GM19455 (cell line): ENCODE measurements around the gene OXNAD1.

ENCODE experiments used
- ATAC-seq: cut with Tn5 transposase; IDR thresholded peaks from one replicate; pipeline ENCODE4 v1.9.1; 2021; ENCODE audit not compliant: unreplicated experiment

The OXNAD1 gene

GRCh38 chr3:16277471-16277870 lies 12.5 kb downstream of the OXNAD1 start:
- no peak for ATAC-seq

GRCh38 chr3:16279010-16279801 lies 14.2 kb downstream of the OXNAD1 start:
- ATAC-seq, result no peak

- ATAC-seq, result no peak
Observed at GRCh38 chr3:16280671-16281070, 15.7 kb downstream of the OXNAD1 start.

- ATAC-seq, result no peak
Observed at GRCh38 chr3:16284633-16285032, 19.6 kb downstream of the OXNAD1 start.

- peak; percentile 45 for ATAC-seq
Observed at GRCh38 chr3:16286161-16286560, 21.1 kb downstream of the OXNAD1 start.

GRCh38 chr3:16286751-16287543 lies 21.9 kb downstream of the OXNAD1 start:
- ATAC-seq, result no peak

GRCh38 chr3:16288664-16289063 lies 23.7 kb downstream of the OXNAD1 start:
- ATAC-seq, result no peak

- no peak for ATAC-seq
Observed at GRCh38 chr3:16289144-16289889, 24.3 kb downstream of the OXNAD1 start.

- no peak for ATAC-seq
Observed at GRCh38 chr3:16290007-16290826, 25.2 kb downstream of the OXNAD1 start.

- ATAC-seq, result peak; percentile 56
Observed at GRCh38 chr3:16290827-16291196, 25.8 kb downstream of the OXNAD1 start.

GRCh38 chr3:16294844-16295243 lies 29.8 kb downstream of the OXNAD1 start:
- no peak for ATAC-seq

- ATAC-seq, result no peak
Observed at GRCh38 chr3:16295298-16295890, 30.4 kb downstream of the OXNAD1 start.

- ATAC-seq, result no peak
Observed at GRCh38 chr3:16297997-16298885, 33.2 kb downstream of the OXNAD1 start.

- no peak for ATAC-seq
Observed at GRCh38 chr3:16298891-16299290, 33.9 kb downstream of the OXNAD1 start.

- ATAC-seq, result no peak
Observed at GRCh38 chr3:16299746-16300145, 34.7 kb downstream of the OXNAD1 start.

GRCh38 chr3:16300307-16300706 lies 35.3 kb downstream of the OXNAD1 start:
- no peak for ATAC-seq

- ATAC-seq, result peak; percentile 61
Observed at GRCh38 chr3:16300881-16301359, 35.9 kb downstream of the OXNAD1 start.

- ATAC-seq, result no peak
Observed at GRCh38 chr3:16301507-16301906, 36.5 kb downstream of the OXNAD1 start.

GRCh38 chr3:16302082-16302631 lies 37.1 kb downstream of the OXNAD1 start:
- no peak for ATAC-seq
